Pulmonary artery endothelial cell (primary cell): ENCODE measurements around the gene RALBP1. TPM values are rescaled to one million over a fixed set of nuclear protein-coding genes. Genes with fewer than 3 reads are reported as not detected.
A peak's percentile ranks its signal among the peaks of the same experiment; 100 is the strongest.
"Not testable (repeated sequence)": the region's sequence is repeated elsewhere in the genome, so short reads cannot be mapped to it uniquely, and the experiment has no call there.

ENCODE experiments used
- DNase-seq: peaks from one replicate; pipeline ENCODE4 v3.0.0-alpha.2; 2011; ENCODE audit warnings: low read depth, low spot score
- total RNA-seq: library from RNA; depleted of rRNA; stranded (reverse); fragments of >200 nt; gene quantifications from 2 replicates; pipeline ENCODE4 v1.2.3, GENCODE V29; 2014

The RALBP1 gene
- 68.2 and 118 TPM in 2 replicates for total RNA-seq

- peak; percentile 97 for DNase-seq
Observed at GRCh38 chr18:9474983-9475642, at the start of gene RALBP1. RALBP1 (plus strand) TSS chr18:9475513; CDS start chr18:9513046, 37,533 bp downstream.

GRCh38 chr18:9426753-9427152, 48.6 kb upstream of the RALBP1 start:
- DNase-seq = no peak

GRCh38 chr18:9428301-9428706, 47.0 kb upstream of the RALBP1 start:
- no peak for DNase-seq

GRCh38 chr18:9428862-9429661, 46.3 kb upstream of the RALBP1 start:
- DNase-seq = no peak

- DNase-seq = no peak
Observed at GRCh38 chr18:9429662-9429993, 45.7 kb upstream of the RALBP1 start.

- not testable (repeated sequence) for DNase-seq
Observed at GRCh38 chr18:9430315-9430714, 45.0 kb upstream of the RALBP1 start.

- DNase-seq = no peak
Observed at GRCh38 chr18:9431296-9431695, 44.0 kb upstream of the RALBP1 start.

- not testable (repeated sequence) for DNase-seq
Observed at GRCh38 chr18:9433122-9433521, 42.2 kb upstream of the RALBP1 start.

GRCh38 chr18:9433671-9434121, 41.6 kb upstream of the RALBP1 start:
- no peak for DNase-seq

GRCh38 chr18:9434122-9434701, 41.1 kb upstream of the RALBP1 start:
- DNase-seq = no peak

GRCh38 chr18:9435041-9435440, 40.3 kb upstream of the RALBP1 start:
- DNase-seq = no peak

GRCh38 chr18:9436206-9436929, 38.9 kb upstream of the RALBP1 start:
- DNase-seq = no peak

- no peak for DNase-seq
Observed at GRCh38 chr18:9437021-9437437, 38.3 kb upstream of the RALBP1 start.

GRCh38 chr18:9437672-9438071, 37.6 kb upstream of the RALBP1 start:
- DNase-seq = no peak

GRCh38 chr18:9441061-9441460, 34.3 kb upstream of the RALBP1 start:
- DNase-seq = no peak

- no peak for DNase-seq
Observed at GRCh38 chr18:9444549-9444948, 30.8 kb upstream of the RALBP1 start.

GRCh38 chr18:9446839-9447238, 28.5 kb upstream of the RALBP1 start:
- no peak for DNase-seq

- no peak for DNase-seq
Observed at GRCh38 chr18:9447334-9447733, 28.0 kb upstream of the RALBP1 start.

- DNase-seq = no peak
Observed at GRCh38 chr18:9449600-9450414, 25.5 kb upstream of the RALBP1 start.

GRCh38 chr18:9450920-9451319, 24.4 kb upstream of the RALBP1 start:
- not testable (repeated sequence) for DNase-seq

GRCh38 chr18:9453283-9453682, 22.0 kb upstream of the RALBP1 start:
- DNase-seq = no peak
